Stimulated activated CD4-positive, alpha-beta T cell treated with anti-CD3 and anti-CD28 coated beads, Interleukin-2, amount 100 ng/mL, for 48 hours (primary cell): ENCODE data around the gene MEDAG.

Experiments
- DNase-seq, 2 donors: peaks; one replicate each; pipeline ENCODE4 v3.0.0-alpha.2; 2020

MEDAG gene

GRCh38 chr13:30966101-30966500 is 60.0 kb downstream of the MEDAG start:
- no peak for DNase-seq

- no peak for DNase-seq
Observed at GRCh38 chr13:30968846-30969245, 62.8 kb downstream of the MEDAG start.

GRCh38 chr13:30971575-30971974 is 65.5 kb downstream of the MEDAG start:
- DNase-seq: no peak

GRCh38 chr13:30972888-30973377 is 66.9 kb downstream of the MEDAG start:
- DNase-seq: no peak

- no peak for DNase-seq
Observed at GRCh38 chr13:30974350-30974749, 68.3 kb downstream of the MEDAG start.
